Measurements from ENCODE around the gene VMP1.
"Not testable (repeated sequence)": the region's sequence is repeated elsewhere in the genome, so short reads cannot be mapped to it uniquely, and the experiment has no call there.

VMP1 gene

GRCh38 chr17:59752446-59752845 is 45.0 kb downstream of the VMP1 start:
- no peak for DNase-seq (ENCODE audit: low read depth)
- H3K4me3 ChIP-seq (ENCODE audit: low read depth, low read length): no peak overlapping the region
- no peak for TF ChIP-seq CTCF (IDR thresholded peaks at IDR 0.05; ENCODE audit: low read depth, low read length, missing control alignments)

- no peak overlapping the region for H3K4me3 ChIP-seq (ENCODE audit: low read depth, low read length)
- no peak for TF ChIP-seq CTCF (IDR thresholded peaks at IDR 0.05; ENCODE audit: low read depth, low read length, missing control alignments)
Measured at GRCh38 chr17:59752922-59753321, 45.5 kb downstream of the VMP1 start.

GRCh38 chr17:59753522-59754467 is 46.3 kb downstream of the VMP1 start:
- no peak overlapping the region for H3K4me3 ChIP-seq (ENCODE audit: low read depth, low read length)
- peak; percentile 50 for TF ChIP-seq CTCF (IDR thresholded peaks at IDR 0.05; ENCODE audit: low read depth, low read length, missing control alignments)
- DNase-seq (ENCODE audit: low read depth): peak; percentile 73

More at GRCh38 chr17:59752922-59753321, 45.5 kb downstream of the VMP1 start:
- DNase-seq (ENCODE audit: low read depth): no peak

GRCh38 chr17:59754552-59754951 is 47.1 kb downstream of the VMP1 start:
- TF ChIP-seq CTCF (IDR thresholded peaks at IDR 0.05; ENCODE audit: low read depth, low read length, missing control alignments): no peak
- H3K4me3 ChIP-seq (ENCODE audit: low read depth, low read length): no peak overlapping the region
- no peak for DNase-seq (ENCODE audit: low read depth)

GRCh38 chr17:59755069-59755468 is 47.6 kb downstream of the VMP1 start:
- not testable (repeated sequence) for H3K4me3 ChIP-seq (ENCODE audit: low read depth, low read length); DNase-seq (ENCODE audit: low read depth)

GRCh38 chr17:59756236-59756818 is 48.9 kb downstream of the VMP1 start:
- no peak for DNase-seq (ENCODE audit: low read depth)
- H3K4me3 ChIP-seq (ENCODE audit: low read depth, low read length): no peak overlapping the region
- TF ChIP-seq CTCF (IDR thresholded peaks at IDR 0.05; ENCODE audit: low read depth, low read length, missing control alignments): no peak

GRCh38 chr17:59757043-59757442 is 49.6 kb downstream of the VMP1 start:
- no peak overlapping the region for H3K4me3 ChIP-seq (ENCODE audit: low read depth, low read length)

More at GRCh38 chr17:59757043-59757442, 49.6 kb downstream of the VMP1 start:
- no peak for DNase-seq (ENCODE audit: low read depth)
- no peak for TF ChIP-seq CTCF (IDR thresholded peaks at IDR 0.05; ENCODE audit: low read depth, low read length, missing control alignments)
